ENCODE measurements around the gene PRKAG2.
"Not testable (repeated sequence)": the region's sequence is repeated elsewhere in the genome, so short reads cannot be mapped to it uniquely, and the experiment has no call there.

The PRKAG2 gene

DNA sequence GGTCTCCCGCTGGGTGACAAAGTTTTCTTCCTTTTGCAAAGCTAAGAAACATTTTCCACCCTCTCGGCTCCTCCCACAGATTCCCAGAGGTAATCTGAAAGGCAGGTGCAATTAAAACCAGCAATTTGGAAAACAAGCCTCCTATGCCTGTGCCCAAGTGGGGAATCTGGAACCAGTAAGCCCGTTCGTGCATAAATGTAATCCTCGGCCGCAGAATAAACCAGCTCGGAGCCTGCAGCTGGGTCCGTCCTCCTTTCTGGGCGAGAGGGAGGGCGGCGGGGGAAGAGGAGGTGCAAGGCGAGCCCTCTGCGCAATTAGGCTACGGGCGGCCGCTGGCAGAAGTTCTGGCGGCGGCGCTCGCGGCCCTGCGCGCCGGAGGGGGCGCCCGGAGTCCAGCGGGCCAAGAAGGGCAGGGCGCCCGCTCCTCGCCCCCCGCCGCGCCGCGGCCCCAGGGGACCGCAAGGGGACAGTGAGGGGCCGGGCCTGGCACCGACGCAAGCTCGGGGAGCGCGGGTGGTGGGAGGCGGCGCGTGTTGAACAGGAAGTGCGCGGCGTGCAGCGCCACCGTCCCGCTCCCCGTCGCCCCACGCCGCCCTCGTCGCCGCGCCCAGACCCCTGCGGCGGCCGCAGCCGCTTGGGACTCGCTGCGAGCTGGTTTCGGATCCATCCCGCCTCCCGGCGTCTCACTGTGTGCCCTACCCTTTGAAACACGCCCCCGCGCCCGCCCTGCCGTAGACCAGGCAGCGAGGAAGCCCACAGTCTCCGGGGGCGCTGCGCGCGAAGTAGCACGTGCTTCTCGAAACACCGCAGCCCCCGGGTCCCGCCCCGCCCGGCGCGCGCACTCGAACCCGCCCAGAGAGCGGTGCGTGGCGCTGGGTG lies at the start of gene PRKAG2:
Gene PRKAG2, minus strand, starts transcription at position 217 of the 879 bp plus-strand sequence. CDS start 495 bp downstream, outside the sequence.
- DNase-seq, result peak; percentile 95

DNA sequence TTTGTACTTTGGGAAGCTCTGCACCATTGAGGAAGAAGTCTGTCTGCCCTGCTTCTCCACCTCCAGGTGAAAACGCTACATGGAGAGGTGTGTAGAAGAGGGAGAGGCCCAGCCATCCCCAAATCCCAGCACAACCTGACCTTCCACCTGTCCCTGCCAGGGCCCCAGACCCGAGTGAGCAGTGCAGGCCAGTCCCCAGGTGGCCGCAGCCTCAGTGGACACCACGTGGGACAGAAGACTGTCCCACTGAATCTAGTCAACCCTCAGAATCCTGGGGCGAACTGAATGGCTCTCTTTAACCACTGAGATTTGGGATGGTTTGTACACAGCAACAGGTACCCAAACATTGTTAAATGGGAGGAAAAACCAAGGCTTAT lies 49.4 kb upstream of the PRKAG2 start:
- DNase-seq, result no peak

DNA sequence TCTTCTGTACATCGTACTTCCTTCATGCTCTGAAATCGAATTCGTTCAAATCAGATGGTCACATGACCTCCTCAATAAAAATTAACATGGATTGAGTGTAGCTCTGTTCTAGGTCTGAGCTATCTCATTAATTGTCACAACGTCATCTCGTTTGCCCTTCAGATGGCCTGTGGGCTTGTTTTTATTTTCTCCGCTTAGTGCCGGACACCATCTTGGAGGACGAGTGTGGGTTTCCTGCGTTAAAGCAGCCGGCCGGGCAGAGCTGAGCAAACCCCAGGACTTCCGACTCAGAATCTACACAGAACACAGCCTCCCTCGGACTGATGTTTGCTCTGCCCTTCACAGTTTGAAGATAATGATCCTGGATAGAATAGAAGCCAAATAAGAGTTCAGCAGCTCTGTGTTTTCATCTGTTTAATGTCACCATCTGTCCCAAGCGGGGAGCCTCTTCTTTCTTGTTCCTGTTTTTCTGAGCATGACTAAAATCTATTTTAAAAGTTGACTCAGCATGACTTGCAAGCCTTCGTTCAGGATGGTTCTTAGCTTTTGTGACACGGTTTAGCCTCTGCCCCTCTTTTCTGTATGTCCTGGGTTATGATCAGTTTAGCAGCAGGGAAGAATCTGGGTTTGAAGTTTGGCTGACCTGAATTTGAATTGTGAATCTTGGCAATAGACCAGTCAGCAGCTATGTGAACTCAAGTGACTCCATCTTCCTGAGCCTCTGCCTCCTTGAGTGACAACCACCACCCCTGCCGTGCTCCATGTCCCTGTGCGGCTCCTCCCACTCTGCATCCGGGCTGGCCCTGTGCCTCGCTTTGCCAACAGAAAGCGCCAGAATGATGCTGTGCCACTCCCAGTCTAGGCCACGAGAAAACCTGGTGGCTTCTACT lies 48.8 kb upstream of the PRKAG2 start:
- DNase-seq, result peak; percentile 97

DNA sequence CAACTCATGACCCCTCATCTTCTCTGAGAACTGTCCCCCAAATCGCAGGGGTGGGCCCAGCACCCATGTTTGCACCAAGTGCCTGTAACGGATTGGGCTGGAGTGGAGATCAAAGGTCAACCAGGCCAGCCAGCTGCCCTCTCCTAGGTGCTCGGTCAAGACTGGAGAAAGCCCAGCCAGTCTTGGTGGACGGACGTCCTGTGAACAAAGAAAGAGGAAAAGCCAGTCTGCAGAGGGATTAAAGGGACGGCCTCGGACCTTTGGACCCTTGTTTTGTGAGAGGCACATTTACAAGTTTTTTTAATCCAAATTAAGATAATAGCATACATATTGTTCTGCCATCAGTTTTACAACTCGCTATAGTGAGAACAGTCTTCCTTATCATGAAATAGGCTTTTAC lies 47.6 kb upstream of the PRKAG2 start:
- no peak for DNase-seq

DNA sequence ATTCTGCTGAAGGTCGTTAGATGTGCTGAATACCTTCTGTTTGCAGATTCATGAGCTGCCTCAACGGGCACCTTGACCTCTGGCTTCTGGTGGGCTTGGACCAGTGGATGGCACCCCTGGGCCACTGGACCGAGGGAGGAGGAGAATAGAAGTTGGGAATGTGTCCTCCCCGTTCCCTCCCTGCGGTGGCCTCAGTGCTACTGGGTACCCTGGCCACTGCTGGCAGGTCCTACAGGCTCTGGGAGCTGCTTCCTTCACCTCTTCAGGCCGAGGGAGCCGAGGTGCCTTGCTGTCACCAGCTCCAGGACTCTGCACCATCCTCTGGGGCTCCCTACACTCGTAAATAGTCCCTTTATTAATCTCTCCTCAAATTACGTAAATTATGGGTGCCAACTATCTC lies 47.1 kb upstream of the PRKAG2 start:
- peak; percentile 15 for DNase-seq

DNA sequence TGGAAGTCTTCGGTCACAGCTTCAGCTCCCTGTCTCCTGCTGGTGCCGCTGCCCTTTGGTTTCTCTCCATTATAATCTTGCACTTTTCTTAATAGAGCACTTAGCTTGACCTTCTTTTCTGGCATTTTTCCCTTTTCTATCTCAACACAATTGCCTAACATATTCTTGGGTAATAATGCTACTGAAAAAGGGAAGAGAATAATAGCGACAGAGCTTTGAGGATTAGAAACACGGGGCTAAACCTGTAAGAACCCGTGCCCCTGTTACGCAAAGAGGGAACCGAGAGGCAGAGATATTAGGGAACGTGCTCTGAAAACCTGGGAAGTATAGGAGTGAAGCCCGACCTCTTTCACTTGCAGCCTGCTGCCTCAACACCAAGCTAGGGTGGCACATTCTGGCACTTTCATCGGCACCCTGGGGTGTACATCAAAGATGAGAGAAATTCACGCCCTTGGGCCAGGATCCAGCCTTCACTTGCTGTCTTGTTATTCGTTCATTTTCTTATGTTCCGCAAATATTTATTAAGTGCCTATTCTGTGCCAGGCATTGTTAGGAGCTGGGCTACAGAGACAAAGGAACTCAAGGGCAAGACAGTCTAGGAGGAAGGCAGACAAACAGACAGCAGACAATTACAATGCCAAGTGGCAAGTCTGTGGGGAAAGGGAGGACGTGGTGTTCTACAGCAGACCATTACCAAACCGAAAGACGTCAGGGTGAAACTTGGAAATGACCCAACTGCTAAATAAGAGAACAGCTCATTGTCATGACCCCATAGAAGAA lies 46.4 kb upstream of the PRKAG2 start:
- peak; percentile 58 for DNase-seq

DNA sequence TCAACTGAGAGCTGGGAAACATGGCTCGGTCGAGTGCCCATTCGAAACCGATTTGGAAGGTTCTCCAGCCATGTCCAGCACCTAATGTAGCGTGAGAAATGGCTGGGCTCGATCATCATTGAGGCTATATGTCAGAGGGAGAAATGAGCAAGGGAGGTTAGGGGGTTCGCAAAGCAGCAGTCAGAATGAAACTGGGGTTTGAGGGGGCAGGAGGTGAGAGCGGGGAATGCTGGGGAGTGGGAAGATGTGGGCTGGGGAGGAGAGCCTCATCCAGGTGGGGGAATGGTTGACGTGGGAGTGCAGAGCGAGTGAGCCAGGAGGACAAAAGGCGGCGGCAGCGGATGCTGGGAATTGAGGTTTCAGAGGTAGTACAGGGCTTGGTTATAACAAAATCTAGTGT lies 44.5 kb upstream of the PRKAG2 start:
- DNase-seq, result no peak

DNA sequence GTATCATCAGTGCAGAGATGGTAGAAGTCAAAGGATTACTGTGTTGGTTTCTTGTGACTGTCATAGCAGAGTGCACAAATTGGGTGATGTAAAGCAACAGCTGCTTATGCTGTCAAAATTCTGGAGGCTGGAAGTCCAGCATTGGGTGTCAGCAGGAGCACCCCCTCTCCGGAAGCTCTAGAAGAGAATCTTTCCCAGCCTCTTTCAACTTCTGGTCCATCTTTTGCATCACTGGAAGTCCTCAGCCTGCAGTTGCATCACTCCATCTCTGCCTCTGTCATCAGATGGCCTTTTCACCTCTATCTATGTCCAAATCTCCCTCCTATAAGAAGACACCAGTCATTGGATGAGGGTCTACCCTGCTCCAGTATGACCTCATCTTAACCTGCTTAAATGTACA lies 43.6 kb upstream of the PRKAG2 start:
- DNase-seq, result no peak

DNA sequence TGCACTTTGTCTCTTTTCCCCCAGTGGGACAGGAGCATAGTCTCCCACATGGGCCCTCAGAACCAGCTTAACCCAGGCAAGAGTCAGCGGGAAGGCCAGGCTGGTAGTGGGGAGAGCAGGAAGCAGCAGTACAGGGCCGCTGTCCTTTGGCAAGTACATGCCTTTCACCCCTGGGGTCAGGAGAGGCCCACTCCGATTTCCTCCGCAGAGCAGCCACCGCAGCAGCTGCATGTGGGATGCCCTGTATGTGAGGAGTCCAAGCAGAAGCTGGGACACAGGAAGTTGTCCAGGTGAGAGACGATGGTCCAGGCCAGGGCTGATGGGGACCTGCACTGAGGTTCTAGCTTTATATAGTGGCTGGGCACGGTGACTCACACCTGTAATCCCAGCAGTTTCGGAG lies 42.7 kb upstream of the PRKAG2 start:
- no peak for DNase-seq

DNA sequence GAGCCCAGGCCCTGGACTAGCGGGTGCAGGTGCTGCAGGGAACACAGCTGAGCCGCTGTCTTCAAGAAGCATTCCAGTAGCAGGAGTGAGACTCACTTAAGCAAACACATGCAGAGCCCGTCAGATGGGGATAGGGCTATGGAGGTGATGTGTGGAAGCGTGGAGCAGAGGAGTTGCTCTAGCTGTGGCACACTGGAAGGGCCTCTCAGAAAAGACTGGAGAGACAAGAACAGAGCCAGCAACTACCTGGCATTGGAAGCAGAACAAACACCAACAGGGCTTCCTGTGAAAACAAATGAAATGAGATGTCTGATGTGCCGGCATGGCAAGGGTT lies 41.6 kb upstream of the PRKAG2 start:
- no peak for DNase-seq

DNA sequence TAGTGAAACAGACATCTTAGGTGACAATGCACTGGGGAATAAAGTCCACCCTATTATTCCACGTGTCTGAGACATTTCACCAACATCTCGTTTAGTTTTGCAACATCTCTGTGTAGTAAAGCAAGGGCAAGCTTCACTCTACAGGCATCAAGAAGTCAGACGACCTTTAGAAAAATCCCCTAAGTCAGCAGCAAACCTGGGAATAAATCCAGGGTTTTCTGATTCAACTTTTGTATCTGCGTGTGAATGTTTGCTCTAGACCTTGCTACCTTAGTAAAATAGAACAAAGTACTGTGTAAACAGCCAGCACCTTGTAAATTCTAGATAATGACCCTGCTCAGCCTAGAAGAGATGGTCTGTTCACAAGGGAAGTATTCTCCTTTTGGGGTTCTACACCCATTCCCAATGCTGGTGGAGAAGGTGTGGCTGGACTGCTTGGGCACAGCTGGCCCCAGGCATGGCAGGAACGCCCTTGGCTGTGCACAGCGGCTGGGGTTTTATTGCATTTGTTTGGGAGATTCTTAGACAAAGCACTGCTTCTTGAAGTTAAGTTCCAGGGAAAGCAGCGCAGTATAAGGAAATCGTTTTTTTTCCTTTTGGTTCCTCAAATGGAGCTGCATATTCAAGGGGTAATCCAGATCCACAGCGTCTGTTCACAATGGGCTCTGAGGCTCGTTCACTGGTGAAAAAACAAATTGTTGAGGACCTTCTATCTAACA lies 41.0 kb upstream of the PRKAG2 start:
- DNase-seq, result peak; percentile 20

DNA sequence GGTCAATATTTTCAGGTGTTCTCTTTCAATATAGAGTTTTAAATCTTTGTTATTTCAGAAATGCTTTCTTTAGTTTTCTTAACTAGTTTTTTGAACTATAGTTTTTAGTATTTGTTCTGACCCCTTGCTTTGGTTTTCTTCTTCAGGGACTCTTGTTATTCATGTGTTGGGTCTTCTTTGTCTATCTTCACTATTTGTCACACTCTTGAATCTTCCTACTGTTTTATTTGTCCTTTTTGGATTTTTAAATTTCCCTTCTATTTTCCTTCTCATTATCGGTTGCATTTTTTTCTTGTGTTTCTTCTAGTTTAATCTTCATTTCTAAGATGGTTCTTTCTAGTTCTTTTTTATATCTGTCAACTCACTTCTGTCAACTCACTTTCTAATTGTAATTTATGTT lies 37.1 kb upstream of the PRKAG2 start:
- DNase-seq, result no peak

DNA sequence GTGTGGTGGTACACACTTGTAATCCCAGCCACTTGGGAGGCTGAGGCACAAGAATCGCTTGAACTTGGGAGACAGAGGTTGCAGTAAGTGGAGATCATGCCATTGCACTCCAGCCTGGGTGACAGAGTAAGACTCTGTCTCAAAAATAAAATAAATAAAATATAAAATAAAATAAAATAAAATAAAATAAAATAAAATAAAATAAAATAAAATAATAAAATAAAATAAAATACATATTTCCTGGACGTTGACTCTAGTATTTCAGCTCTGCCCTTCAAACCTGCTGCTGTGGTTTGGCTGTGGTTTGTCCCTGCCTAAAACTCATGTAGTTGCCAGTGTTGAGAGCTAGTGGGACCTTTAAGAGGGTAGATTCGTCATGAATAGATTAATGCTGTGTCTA lies 33.7 kb upstream of the PRKAG2 start:
- not testable (repeated sequence) for DNase-seq

DNA sequence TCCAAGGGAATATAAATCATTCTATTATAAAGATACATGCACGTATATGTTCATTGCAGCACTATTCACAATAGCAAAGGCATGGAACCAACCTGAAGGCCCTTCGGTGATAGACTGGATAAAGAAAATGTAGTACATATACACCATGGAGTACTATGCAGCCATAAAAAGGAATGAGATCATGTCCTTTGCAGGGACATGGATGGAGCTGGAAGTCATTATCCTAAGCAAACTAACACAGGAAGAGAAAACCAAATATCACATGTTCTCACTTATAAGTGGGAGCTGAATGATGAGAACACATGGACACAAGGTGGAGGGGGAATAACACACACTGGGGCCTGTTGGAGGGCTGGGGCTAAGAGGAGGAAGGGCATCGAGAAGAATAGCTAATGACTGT lies 30.2 kb upstream of the PRKAG2 start:
- not testable (repeated sequence) for DNase-seq

DNA sequence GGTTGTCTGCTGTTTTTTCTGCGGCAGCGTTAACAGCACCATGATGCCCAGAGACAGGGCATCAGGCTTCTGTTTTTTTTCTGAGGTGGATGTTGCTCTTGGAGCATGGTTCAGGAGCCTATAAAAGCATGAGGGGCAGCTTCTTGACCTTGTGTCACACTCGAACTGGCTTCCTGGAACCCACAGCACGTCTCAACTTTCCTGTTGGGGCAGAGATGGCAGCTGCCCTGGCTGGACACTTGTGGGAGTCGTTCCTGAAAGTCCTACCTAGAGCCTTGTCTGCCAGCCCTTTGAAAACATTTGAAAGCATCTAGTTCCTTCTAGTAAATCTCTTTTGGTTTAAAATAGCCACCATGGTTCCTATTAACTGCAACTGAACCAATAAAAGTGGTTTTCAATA lies 28.9 kb upstream of the PRKAG2 start:
- no peak for DNase-seq

DNA sequence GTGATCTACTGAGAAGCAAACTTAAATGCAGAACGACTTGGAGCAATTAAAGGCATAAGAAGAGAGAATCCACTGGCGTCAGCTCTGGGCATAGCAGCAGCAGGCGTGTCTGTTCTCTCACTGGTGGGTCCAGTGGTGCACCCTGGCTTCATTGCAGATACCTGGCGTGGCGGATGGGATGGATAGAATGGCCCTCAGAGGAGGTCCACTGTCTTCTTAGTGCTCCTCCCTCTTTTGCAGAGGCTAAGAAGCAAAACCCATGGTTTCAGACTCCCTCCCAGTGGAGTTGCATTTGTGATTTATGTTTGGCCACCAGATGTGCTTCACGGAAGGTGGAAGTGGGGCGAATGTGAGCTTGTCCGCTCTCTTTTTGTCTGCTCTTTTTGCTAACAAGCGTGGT lies 28.4 kb upstream of the PRKAG2 start:
- DNase-seq, result no peak

DNA sequence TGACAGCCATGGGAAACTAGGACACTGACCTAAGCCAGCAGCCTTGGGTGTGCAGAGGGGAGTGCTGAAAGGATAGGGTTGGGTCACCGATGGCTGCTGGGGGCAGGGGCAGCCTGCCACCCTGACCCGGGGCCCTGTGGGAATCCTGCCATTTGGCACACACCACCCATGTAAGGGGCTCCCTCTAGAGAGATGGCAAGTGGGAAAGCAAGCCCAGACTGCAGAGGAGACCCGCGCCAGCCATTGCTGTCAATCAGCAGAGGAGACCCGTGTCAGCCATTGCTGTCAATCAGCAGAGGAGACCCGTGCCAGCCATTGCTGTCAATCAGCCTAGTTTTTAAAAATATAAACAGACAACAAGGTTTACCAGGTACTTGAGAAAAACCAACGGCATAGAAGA lies 27.4 kb upstream of the PRKAG2 start:
- no peak for DNase-seq

DNA sequence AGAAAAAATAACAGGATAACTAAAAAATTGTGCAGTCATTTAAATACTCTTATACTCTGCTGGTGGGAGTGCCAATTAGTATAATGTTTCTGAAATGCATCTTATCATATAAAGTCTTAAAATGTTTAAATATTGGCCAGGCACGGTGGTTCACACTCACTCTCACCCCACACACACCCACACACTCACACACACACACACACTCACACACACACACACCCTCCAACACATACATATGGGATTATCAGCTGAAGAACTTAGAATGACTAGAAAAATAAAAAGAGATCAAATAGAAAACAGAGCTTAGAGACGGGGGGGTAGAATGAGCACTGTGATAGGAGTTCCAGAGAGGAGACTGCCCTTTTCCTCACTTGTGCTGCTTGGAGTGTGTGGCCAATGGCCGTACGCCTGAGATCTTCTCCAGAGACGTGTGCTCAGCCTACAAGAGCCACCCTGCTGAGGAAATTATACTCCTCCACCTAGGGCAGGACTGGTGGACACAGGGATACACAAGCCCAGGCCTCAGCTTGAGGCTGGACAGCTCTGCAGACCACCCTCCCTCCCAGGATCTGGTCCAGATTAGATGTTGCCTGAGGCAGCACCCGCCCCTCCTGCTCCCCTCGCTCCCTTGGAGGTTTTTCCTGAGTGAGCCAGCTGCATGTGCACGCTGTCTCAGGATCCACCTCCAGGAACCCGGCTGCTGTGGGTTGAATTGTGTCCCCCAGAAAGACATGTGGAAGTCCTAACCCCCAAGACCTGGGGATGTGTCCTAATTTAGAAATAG lies 26.5 kb upstream of the PRKAG2 start:
- DNase-seq, result peak; percentile 17

DNA sequence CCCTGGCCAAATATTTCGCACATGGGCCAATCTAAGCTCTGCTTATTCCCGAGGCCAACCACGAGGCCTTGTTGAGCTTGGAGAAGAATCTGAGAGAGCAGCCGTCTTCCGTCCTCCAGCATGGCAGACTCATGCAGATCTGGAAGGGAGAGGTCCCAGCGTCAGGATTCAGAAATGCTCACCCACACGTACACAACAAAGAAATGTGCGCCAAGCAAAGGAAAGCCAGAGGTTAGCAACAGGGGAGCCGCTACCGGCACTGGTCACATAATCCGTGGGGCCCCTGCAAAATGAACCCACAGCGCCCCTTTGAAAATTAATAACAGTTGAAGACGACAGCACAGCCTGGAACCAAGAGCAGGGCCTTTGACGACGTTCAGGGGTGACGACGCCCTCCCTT lies 25.4 kb upstream of the PRKAG2 start:
- DNase-seq, result no peak

DNA sequence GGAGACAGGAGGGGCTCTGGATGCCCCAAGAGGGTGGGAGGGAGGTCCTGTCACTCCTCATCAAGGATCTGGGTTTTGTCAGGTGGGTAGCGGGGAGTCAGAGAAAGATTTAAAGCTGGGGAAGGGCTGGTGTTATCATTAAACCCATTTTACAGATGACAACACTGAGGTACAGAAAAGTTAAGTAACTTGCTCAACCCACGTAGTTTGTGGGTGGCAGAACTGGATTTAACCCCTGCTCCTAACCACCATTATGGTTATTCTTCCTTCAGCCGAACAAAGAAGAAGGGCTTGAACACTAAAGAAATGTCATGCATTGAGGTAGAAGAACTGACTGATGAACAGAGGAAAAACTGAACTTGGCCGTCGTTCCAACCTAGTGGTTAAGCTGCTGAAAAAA lies 24.9 kb upstream of the PRKAG2 start:
- no peak for DNase-seq

DNA sequence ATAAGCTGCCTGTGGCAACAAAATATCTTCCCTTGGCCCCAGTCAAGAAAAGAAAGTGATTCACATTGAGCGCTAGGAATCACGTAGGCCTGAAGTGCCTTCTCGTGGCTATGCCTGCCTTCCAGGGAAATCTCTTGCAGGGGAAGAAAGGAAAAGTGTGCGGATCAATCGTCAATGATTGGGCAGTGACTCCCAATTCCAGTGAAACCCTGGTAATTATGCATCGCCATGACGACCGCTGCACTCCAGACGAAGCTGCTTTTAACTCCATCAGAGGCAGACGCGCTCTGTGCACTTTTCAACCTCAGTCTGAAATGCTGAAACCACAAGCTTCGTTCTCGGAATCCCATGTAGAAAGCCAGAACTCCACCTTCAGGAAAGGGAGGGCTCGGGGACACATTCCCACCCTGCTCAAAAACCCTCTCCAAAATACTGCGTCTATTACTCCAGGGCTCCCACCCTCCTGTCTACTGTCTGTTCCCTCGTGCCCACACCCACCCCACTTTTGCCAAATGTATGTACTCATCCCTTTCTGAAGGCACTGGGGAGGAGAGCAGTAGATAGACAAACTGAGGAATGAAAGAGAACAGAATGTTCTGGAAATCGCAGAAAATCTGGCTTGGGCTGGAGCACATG lies 24.2 kb upstream of the PRKAG2 start:
- DNase-seq, result peak; percentile 10

All from NCI-H69 (cell line).